CD4-positive, alpha-beta T cell treated with Interleukin-10 for 1 hour (primary cell): ENCODE results near the gene F11.
"Not testable (repeated sequence)": the region's sequence is repeated elsewhere in the genome, so short reads cannot be mapped to it uniquely, and the experiment has no call there.

Experiments
- DNase-seq: peaks from one replicate; pipeline ENCODE4 v3.0.0-alpha.2; 2020

The F11 gene

GRCh38 chr4:186265683-186266652 is at the start of gene F11:
F11 (plus strand) TSS chr4:186266189; CDS start chr4:186267137, 948 bp downstream.
- DNase-seq, result no peak

GRCh38 chr4:186216465-186217024 is 49.4 kb upstream of the F11 start:
- DNase-seq, result no peak

GRCh38 chr4:186217733-186218293 is 48.2 kb upstream of the F11 start:
- DNase-seq, result no peak

GRCh38 chr4:186221624-186222023 is 44.4 kb upstream of the F11 start:
- no peak for DNase-seq

GRCh38 chr4:186225848-186226247 is 40.1 kb upstream of the F11 start:
- DNase-seq, result no peak

GRCh38 chr4:186226521-186227189 is 39.3 kb upstream of the F11 start:
- DNase-seq, result no peak

- DNase-seq, result no peak
Observed at GRCh38 chr4:186227221-186227620, 38.8 kb upstream of the F11 start, which contains the start of gene KLKB1. KLKB1 (plus strand) TSS chr4:186227507; CDS start chr4:186228196, 689 bp downstream.

GRCh38 chr4:186227744-186228513 is 38.1 kb upstream of the F11 start:
- DNase-seq, result no peak

- no peak for DNase-seq
Observed at GRCh38 chr4:186228514-186228894, 37.5 kb upstream of the F11 start.

GRCh38 chr4:186234367-186234766 is 31.6 kb upstream of the F11 start:
- no peak for DNase-seq

GRCh38 chr4:186236126-186236525 is 29.9 kb upstream of the F11 start:
- DNase-seq, result no peak

GRCh38 chr4:186240452-186240847 is 25.5 kb upstream of the F11 start:
- no peak for DNase-seq

- DNase-seq, result no peak
Observed at GRCh38 chr4:186240848-186241491, 25.0 kb upstream of the F11 start.

- no peak for DNase-seq
Observed at GRCh38 chr4:186241616-186242015, 24.4 kb upstream of the F11 start.

GRCh38 chr4:186242031-186242430 is 24.0 kb upstream of the F11 start:
- not testable (repeated sequence) for DNase-seq

- DNase-seq, result no peak
Observed at GRCh38 chr4:186243331-186243730, 22.7 kb upstream of the F11 start.

GRCh38 chr4:186244835-186245234 is 21.2 kb upstream of the F11 start:
- DNase-seq, result no peak

GRCh38 chr4:186247062-186247752 is 18.8 kb upstream of the F11 start:
- DNase-seq, result not testable (repeated sequence)

- DNase-seq, result no peak
Observed at GRCh38 chr4:186248643-186249042, 17.3 kb upstream of the F11 start.

- no peak for DNase-seq
Observed at GRCh38 chr4:186249785-186250754, 15.9 kb upstream of the F11 start.
